GM12878 (cell line): ENCODE measurements around the gene SH3BGRL3. TPM values are rescaled to one million over a fixed set of nuclear protein-coding genes. Genes with fewer than 3 reads are reported as not detected.

Experiments
- DPF2 ChIP-seq: fragments of 450-650 bp; IDR thresholded peaks from 2 replicates; pipeline ENCODE4 v1.6.1; 2017; ENCODE audit warnings: mild to moderate bottlenecking
- ETV6 ChIP-seq, 2 experiments: fragments of 450-650 bp in 1 of 2; IDR thresholded peaks in 1 of 2; conservative IDR thresholded peaks in 1 of 2; 2 replicates each; pipeline ENCODE4 v1.6.1; 2014; ENCODE audit warnings: antibody characterized with exemption in 1 of 2, borderline replicate concordance in 1 of 2, low read depth in 1 of 2, mild to moderate bottlenecking in 1 of 2, moderate library complexity in 1 of 2
- IKZF1 ChIP-seq: fragments of 450-650 bp; conservative IDR thresholded peaks from 2 replicates; pipeline ENCODE4 v1.6.1; 2017; ENCODE audit warnings: antibody characterized with exemption, mild to moderate bottlenecking
- MXI1 ChIP-seq: fragments of 150-350 bp; IDR thresholded peaks from 2 replicates; pipeline ENCODE4 v1.6.1; 2011; ENCODE audit warnings: low read depth, mild to moderate bottlenecking, inconsistent platforms, low read length, improper control_type of control experiment
- POLR2A ChIP-seq: IDR thresholded peaks from 2 replicates; pipeline ENCODE4 v1.6.1; 2011; ENCODE audit warnings: low read depth, mild to moderate bottlenecking, low read length
- RELB ChIP-seq: fragments of 450-650 bp; IDR thresholded peaks from 2 replicates; pipeline ENCODE4 v1.6.1; 2017; ENCODE audit warnings: low read depth, mild to moderate bottlenecking, moderate library complexity
- SPI1 ChIP-seq: IDR thresholded peaks from 2 replicates; pipeline ENCODE4 v1.6.1; 2011; ENCODE audit warnings: low read depth, mild to moderate bottlenecking, low read length, moderate library complexity, borderline replicate concordance; ENCODE audit not compliant: insufficient read depth
- TBL1XR1 ChIP-seq: IDR thresholded peaks from 2 replicates; pipeline ENCODE4 v1.6.1; 2012; ENCODE audit warnings: low read depth, low read length, improper control_type of control experiment
- TCF12 ChIP-seq: IDR thresholded peaks from 2 replicates; pipeline ENCODE4 v1.6.1; 2011; ENCODE audit warnings: low read depth, mild to moderate bottlenecking, low read length
- TCF3 ChIP-seq: IDR thresholded peaks from 2 replicates; pipeline ENCODE4 v1.6.1; 2012; ENCODE audit warnings: low read depth, mild to moderate bottlenecking, low read length, borderline replicate concordance; ENCODE audit not compliant: insufficient read depth
- ZNF687 ChIP-seq: fragments of 450-650 bp; IDR thresholded peaks from 2 replicates; pipeline ENCODE4 v1.6.1; 2017; ENCODE audit warnings: mild to moderate bottlenecking, moderate library complexity
- polyA plus RNA-seq, 11 experiments: library from polyadenylated mRNA; depleted of rRNA in 4 of 11; unstranded in 6 of 11; stranded (reverse) in 5 of 11; fragments of >200 nt; fragmentation: Nextera tagmentation in 4 of 11; fragmentation: Illumina TruSeq in 1 of 11; extraction: Ambion mirVana in 4 of 11; extraction: Trizol in 1 of 11; gene quantifications; 1 replicate in 1 of 11; 2 replicates in 10 of 11; pipeline versions ENCODE4 v1.2.1 to v1.2.3, GENCODE V29; 2011 to 2016; ENCODE audit warnings: inconsistent platforms in 2 of 11, missing spikeins in 2 of 11, low read depth in 1 of 11
- total RNA-seq, 4 experiments: library from RNA; depleted of rRNA in 3 of 4; stranded (reverse); fragments of >200 nt in 3 of 4; fragmentation: Illumina TruSeq in 1 of 4; extraction: Trizol in 1 of 4; gene quantifications; 2 replicates each; pipeline versions ENCODE4 v1.2.1 to v1.2.3, GENCODE V29; 2013 to 2021
- TF ChIP-seq, protein P1 (sequence below): fragments of 450-650 bp; IDR thresholded peaks from 2 replicates; pipeline ENCODE4 v1.6.1; 2016; ENCODE audit warnings: mild to moderate bottlenecking
- TF ChIP-seq, protein P2 (sequence below): IDR thresholded peaks from 2 replicates; pipeline ENCODE4 v1.6.1; 2012; ENCODE audit warnings: low read depth, low read length, improper control_type of control experiment
- TF ChIP-seq, protein P3 (sequence below): fragments of 450-650 bp; IDR thresholded peaks from 2 replicates; pipeline ENCODE4 v1.6.1; 2017; ENCODE audit warnings: mild to moderate bottlenecking, moderate library complexity

The SH3BGRL3 gene
- total and polyA plus RNA-seq, 10 of the 15 experiments (the other 5 are each of a cell fraction or from before 2014, with no cell fraction given) = 39.7 to 390 (median 118) TPM

- TF ChIP-seq, protein P1, sequence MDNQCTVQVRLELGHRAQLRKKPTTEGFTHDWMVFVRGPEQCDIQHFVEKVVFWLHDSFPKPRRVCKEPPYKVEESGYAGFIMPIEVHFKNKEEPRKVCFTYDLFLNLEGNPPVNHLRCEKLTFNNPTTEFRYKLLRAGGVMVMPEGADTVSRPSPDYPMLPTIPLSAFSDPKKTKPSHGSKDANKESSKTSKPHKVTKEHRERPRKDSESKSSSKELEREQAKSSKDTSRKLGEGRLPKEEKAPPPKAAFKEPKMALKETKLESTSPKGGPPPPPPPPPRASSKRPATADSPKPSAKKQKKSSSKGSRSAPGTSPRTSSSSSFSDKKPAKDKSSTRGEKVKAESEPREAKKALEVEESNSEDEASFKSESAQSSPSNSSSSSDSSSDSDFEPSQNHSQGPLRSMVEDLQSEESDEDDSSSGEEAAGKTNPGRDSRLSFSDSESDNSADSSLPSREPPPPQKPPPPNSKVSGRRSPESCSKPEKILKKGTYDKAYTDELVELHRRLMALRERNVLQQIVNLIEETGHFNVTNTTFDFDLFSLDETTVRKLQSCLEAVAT = 0 out of 2 replicates have a peak, but pooled peaks have one; percentile 58
- TF ChIP-seq RELB (no peak), TCF3 (0 out of 2 replicates have a peak, but pooled peaks have one; percentile 12), IKZF1 (0 out of 2 replicates have a peak, but pooled peaks have one; percentile 26), POLR2A (peak; percentile 74), TBL1XR1 (no peak), DPF2 (peak; percentile 40; the same call in 1 of the 2 replicates), TCF12 (0 out of 2 replicates have a peak, but pooled peaks have one; percentile 47), SPI1 (peak; percentile 83), MXI1 (0 out of 2 replicates have a peak, but pooled peaks have one; percentile 40), ZNF687 (peak; percentile 75), ETV6 (conservative IDR thresholded peaks at IDR 0.05 in 1 of 2, IDR thresholded peaks at IDR 0.05 in 1 of 2; ENCODE audit: borderline replicate concordance in 1 of 2, low read depth in 1 of 2) (0 out of 4 replicates have a peak, but pooled peaks of 1 of the 2 experiments have one; percentile 6)
- TF ChIP-seq, protein P2, sequence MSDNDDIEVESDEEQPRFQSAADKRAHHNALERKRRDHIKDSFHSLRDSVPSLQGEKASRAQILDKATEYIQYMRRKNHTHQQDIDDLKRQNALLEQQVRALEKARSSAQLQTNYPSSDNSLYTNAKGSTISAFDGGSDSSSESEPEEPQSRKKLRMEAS = peak; percentile 40; the same call in 1 of the 2 replicates
- TF ChIP-seq, protein P3, sequence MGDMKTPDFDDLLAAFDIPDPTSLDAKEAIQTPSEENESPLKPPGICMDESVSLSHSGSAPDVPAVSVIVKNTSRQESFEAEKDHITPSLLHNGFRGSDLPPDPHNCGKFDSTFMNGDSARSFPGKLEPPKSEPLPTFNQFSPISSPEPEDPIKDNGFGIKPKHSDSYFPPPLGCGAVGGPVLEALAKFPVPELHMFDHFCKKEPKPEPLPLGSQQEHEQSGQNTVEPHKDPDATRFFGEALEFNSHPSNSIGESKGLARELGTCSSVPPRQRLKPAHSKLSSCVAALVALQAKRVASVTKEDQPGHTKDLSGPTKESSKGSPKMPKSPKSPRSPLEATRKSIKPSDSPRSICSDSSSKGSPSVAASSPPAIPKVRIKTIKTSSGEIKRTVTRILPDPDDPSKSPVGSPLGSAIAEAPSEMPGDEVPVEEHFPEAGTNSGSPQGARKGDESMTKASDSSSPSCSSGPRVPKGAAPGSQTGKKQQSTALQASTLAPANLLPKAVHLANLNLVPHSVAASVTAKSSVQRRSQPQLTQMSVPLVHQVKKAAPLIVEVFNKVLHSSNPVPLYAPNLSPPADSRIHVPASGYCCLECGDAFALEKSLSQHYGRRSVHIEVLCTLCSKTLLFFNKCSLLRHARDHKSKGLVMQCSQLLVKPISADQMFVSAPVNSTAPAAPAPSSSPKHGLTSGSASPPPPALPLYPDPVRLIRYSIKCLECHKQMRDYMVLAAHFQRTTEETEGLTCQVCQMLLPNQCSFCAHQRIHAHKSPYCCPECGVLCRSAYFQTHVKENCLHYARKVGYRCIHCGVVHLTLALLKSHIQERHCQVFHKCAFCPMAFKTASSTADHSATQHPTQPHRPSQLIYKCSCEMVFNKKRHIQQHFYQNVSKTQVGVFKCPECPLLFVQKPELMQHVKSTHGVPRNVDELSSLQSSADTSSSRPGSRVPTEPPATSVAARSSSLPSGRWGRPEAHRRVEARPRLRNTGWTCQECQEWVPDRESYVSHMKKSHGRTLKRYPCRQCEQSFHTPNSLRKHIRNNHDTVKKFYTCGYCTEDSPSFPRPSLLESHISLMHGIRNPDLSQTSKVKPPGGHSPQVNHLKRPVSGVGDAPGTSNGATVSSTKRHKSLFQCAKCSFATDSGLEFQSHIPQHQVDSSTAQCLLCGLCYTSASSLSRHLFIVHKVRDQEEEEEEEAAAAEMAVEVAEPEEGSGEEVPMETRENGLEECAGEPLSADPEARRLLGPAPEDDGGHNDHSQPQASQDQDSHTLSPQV = peak; percentile 36; the same call in 1 of the 2 replicates
Observed at GRCh38 chr1:26289158-26290059, 9.5 kb downstream of the SH3BGRL3 start (continued).
